NT2/D1 (cell line): Measurements from ENCODE around the gene VCL.

Source experiments
- YY1 ChIP-seq: IDR thresholded peaks from 2 replicates; pipeline ENCODE4 v1.6.1; 2011; ENCODE audit not compliant: insufficient read length, insufficient read depth
- ZNF274 ChIP-seq: IDR thresholded peaks from 2 replicates; pipeline ENCODE4 v1.6.1; 2011; ENCODE audit warnings: mild to moderate bottlenecking, low read depth, low read length

GRCh38 chr10:74049955-74050354 lies 52.0 kb downstream of the VCL start:
- no peak for TF ChIP-seq YY1
- TF ChIP-seq ZNF274 = no peak
